ENCODE results near the gene DCUN1D3.
"Not testable (repeated sequence)": the region's sequence is repeated elsewhere in the genome, so short reads cannot be mapped to it uniquely, and the experiment has no call there.

The DCUN1D3 gene

GRCh38 chr16:20886320-20886719, 13.8 kb downstream of the DCUN1D3 start:
- DNase-seq, result no peak

GRCh38 chr16:20884240-20884556, 16.0 kb downstream of the DCUN1D3 start:
- DNase-seq, result no peak

GRCh38 chr16:20883554-20884239, 16.5 kb downstream of the DCUN1D3 start:
- DNase-seq, result no peak

GRCh38 chr16:20881503-20881878, 18.7 kb downstream of the DCUN1D3 start:
- DNase-seq, result no peak

- DNase-seq, result no peak
Observed at GRCh38 chr16:20880867-20881502, 19.2 kb downstream of the DCUN1D3 start.

GRCh38 chr16:20879175-20880040, 20.8 kb downstream of the DCUN1D3 start:
- DNase-seq, result no peak

- DNase-seq, result no peak
Observed at GRCh38 chr16:20878682-20879147, 21.4 kb downstream of the DCUN1D3 start.

GRCh38 chr16:20875355-20875650, 24.9 kb downstream of the DCUN1D3 start:
- no peak for DNase-seq

GRCh38 chr16:20874088-20874581, 26.0 kb downstream of the DCUN1D3 start:
- no peak for DNase-seq

- DNase-seq, result no peak
Observed at GRCh38 chr16:20873331-20873730, 26.8 kb downstream of the DCUN1D3 start.

- DNase-seq, result no peak
Observed at GRCh38 chr16:20871941-20872815, 28.0 kb downstream of the DCUN1D3 start.

GRCh38 chr16:20871258-20871657, 28.9 kb downstream of the DCUN1D3 start:
- DNase-seq, result no peak

GRCh38 chr16:20870122-20870820, 29.9 kb downstream of the DCUN1D3 start:
- DNase-seq, result no peak

GRCh38 chr16:20868890-20869289, 31.3 kb downstream of the DCUN1D3 start:
- no peak for DNase-seq

- no peak for DNase-seq
Observed at GRCh38 chr16:20867585-20867984, 32.6 kb downstream of the DCUN1D3 start.

GRCh38 chr16:20866801-20867200, 33.4 kb downstream of the DCUN1D3 start:
- DNase-seq, result no peak

- DNase-seq, result peak; percentile 61
Observed at GRCh38 chr16:20866145-20866772, 33.9 kb downstream of the DCUN1D3 start.

- peak; percentile 37 for DNase-seq
Observed at GRCh38 chr16:20865420-20866131, 34.6 kb downstream of the DCUN1D3 start.

- DNase-seq, result not testable (repeated sequence)
Observed at GRCh38 chr16:20864376-20864775, 35.8 kb downstream of the DCUN1D3 start.

GRCh38 chr16:20862162-20862960, 37.8 kb downstream of the DCUN1D3 start:
- no peak for DNase-seq
